Epithelial cell of proximal tubule (primary cell): ENCODE data around the gene LHX6. TPM values are rescaled to one million over a fixed set of nuclear protein-coding genes. Genes with fewer than 3 reads are reported as not detected.

Experiments
- DNase-seq: peaks from one replicate; pipeline ENCODE4 v3.0.0-alpha.2; 2011; ENCODE audit warnings: low read depth
- H3K4me3 ChIP-seq: 2 replicates; pipeline ENCODE4 v1.5.1; 2011; ENCODE audit warnings: low read depth, mild to moderate bottlenecking, low read length
- CTCF ChIP-seq: conservative IDR thresholded peaks from 2 replicates; pipeline ENCODE4 v1.5.1; 2012; ENCODE audit warnings: low read depth, mild to moderate bottlenecking, low read length
- total RNA-seq: library from RNA; depleted of rRNA; stranded (reverse); fragments of >200 nt; gene quantifications from 2 replicates; pipeline ENCODE4 v1.2.3, GENCODE V29; 2015

The LHX6 gene
- total RNA-seq, 1 donor from 2014 or later = 0.06 TPM

GRCh38 chr9:122192261-122192875, 36.4 kb downstream of the LHX6 start:
- no peak overlapping the region for H3K4me3 ChIP-seq
- no peak for TF ChIP-seq CTCF
- no peak for DNase-seq

- TF ChIP-seq CTCF = no peak
- H3K4me3 ChIP-seq = no peak overlapping the region
- DNase-seq = no peak
These were observed 37.2 kb downstream of the LHX6 start for GRCh38 chr9:122191584-122191983.

GRCh38 chr9:122190597-122191381, 38.0 kb downstream of the LHX6 start:
- no peak overlapping the region for H3K4me3 ChIP-seq
- DNase-seq = no peak
- TF ChIP-seq CTCF = no peak

- no peak overlapping the region for H3K4me3 ChIP-seq
- TF ChIP-seq CTCF = no peak
- DNase-seq = no peak
These were observed 40.4 kb downstream of the LHX6 start for GRCh38 chr9:122188369-122188768.

GRCh38 chr9:122186777-122187470, 41.8 kb downstream of the LHX6 start:
- no peak for DNase-seq
- TF ChIP-seq CTCF = no peak

GRCh38 chr9:122186301-122186700, 42.5 kb downstream of the LHX6 start:
- no peak for DNase-seq
- no peak overlapping the region for H3K4me3 ChIP-seq
- no peak for TF ChIP-seq CTCF

More at GRCh38 chr9:122186777-122187470, 41.8 kb downstream of the LHX6 start:
- H3K4me3 ChIP-seq = no peak overlapping the region
